ENCODE results near the gene RHOT1. TPM values are rescaled to one million over a fixed set of nuclear protein-coding genes. Genes with fewer than 3 reads are reported as not detected.
"Not testable (repeated sequence)": the region's sequence is repeated elsewhere in the genome, so short reads cannot be mapped to it uniquely, and the experiment has no call there.

RHOT1 gene
- total RNA-seq (2014; rRNA removed; shearing (Covaris generic)) = 50.5 and 51.7 TPM in 2 replicates
- 30.4 and 31.3 TPM in 2 replicates for polyA plus RNA-seq (2014; cell fraction: nucleus; rRNA removed)

- DNase-seq (ENCODE audit: extremely low read depth, low read depth) = peak; percentile 77
Observed at GRCh38 chr17:32142038-32142856, at the start of gene RHOT1. Gene RHOT1 (plus strand): TSS chr17:32142502. CDS start chr17:32142693, 191 bp downstream.

GRCh38 chr17:32099686-32100085 is 42.6 kb upstream of the RHOT1 start:
- DNase-seq (ENCODE audit: extremely low read depth, low read depth) = no peak

- DNase-seq (ENCODE audit: extremely low read depth, low read depth) = not testable (repeated sequence)
Observed at GRCh38 chr17:32100323-32100722, 42.0 kb upstream of the RHOT1 start.

GRCh38 chr17:32100971-32101631 is 41.2 kb upstream of the RHOT1 start:
- DNase-seq (ENCODE audit: extremely low read depth, low read depth) = no peak

GRCh38 chr17:32102172-32102571 is 40.1 kb upstream of the RHOT1 start:
- DNase-seq (ENCODE audit: extremely low read depth, low read depth) = no peak

- no peak for DNase-seq (ENCODE audit: extremely low read depth, low read depth)
Observed at GRCh38 chr17:32102646-32103186, 39.6 kb upstream of the RHOT1 start.

DNA sequence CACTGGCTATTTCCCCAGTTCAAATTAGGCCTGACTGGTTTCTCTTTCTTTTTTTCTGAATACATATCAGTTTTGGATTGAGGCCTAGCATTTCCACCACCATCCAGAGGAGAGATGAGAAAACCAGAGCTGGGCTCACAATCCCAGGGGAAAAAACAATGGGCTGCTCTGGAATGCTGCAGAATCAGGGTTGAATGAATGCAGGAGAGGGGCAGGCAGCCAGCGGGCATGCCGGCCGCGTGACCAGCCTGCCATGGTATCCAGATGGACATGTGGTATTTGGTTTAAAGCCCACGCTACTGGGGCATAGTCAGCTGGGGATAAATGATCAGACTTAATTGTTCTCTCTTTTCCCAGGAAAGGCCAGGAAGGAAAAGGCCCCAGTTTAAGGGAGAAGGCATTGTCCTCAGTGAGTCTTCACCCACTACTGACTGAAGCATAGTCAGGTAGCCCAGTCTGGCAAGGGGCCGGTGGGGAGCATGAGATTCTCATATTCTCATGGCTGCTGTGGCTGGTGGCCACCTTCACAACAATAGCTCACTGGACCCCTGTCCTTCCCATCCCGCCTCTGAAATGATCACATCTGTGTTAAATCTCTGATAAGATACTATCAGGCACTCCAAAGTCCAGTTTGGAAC is 38.7 kb upstream of the RHOT1 start:
- DNase-seq (ENCODE audit: extremely low read depth, low read depth) = no peak

DNA sequence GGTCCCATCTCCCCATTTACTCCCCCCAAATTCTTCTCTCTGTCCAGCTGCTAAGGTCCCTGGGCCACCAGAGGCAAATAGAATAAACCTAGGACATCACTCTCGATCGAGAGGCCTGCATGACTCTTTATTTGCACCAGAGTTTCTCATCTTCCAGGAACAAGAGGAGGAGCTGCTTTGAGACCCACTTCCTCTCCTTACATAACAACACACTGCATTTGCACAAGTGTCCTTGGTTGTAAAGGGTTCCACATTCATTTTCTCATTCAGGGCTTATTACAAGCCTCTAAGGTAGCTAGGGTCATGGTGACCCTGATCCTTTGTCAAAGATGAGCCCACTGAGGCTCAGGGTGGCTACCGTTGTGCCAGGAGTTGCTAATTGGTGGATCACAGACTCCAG is 38.1 kb upstream of the RHOT1 start:
- no peak for DNase-seq (ENCODE audit: extremely low read depth, low read depth)

DNA sequence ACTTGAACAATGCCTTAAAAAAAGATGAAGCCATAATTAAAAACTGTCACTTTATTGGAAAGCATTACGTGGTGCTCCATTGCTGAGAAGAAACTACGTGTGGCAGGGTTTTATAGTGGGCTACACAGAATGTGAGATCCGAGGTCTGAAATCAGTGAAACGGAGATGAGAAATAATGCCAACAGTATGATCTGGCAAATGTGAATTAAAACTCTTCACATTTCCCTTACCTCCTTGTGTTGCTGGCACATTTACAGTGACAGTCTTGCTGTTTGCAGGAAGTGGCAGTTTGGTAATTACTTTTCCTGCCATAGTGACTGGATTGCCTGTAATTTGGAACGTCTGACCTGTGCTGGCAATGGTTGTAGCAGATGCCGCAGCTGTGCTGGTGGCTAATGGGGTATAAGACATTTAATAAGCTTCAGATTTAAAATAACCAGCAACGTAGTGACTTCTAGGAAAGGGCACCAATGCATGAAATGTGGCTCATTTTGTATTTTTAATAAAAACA is 35.8 kb upstream of the RHOT1 start:
- not testable (repeated sequence) for DNase-seq (ENCODE audit: extremely low read depth, low read depth)

DNA sequence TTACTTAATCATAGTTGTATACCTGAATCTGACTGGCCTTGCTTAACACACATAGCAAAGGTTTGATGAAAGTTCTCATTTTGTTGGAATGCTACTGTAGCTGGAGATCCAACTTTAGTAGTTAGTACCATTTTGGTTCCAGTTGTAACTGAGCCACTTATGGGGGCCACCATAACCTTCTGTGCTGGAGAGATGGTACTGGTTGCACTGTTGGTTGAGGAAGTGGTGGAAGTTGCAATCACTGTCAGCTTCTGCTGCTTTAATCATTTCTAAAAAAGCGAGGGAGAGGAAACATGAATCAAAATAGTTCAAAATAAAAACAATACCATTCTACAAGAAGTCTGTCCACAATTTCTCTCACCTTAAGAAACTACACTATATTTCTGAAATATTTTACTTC is 35.1 kb upstream of the RHOT1 start:
- DNase-seq (ENCODE audit: extremely low read depth, low read depth) = not testable (repeated sequence)

GRCh38 chr17:32110596-32110995 is 31.7 kb upstream of the RHOT1 start:
- no peak for DNase-seq (ENCODE audit: extremely low read depth, low read depth)

DNA sequence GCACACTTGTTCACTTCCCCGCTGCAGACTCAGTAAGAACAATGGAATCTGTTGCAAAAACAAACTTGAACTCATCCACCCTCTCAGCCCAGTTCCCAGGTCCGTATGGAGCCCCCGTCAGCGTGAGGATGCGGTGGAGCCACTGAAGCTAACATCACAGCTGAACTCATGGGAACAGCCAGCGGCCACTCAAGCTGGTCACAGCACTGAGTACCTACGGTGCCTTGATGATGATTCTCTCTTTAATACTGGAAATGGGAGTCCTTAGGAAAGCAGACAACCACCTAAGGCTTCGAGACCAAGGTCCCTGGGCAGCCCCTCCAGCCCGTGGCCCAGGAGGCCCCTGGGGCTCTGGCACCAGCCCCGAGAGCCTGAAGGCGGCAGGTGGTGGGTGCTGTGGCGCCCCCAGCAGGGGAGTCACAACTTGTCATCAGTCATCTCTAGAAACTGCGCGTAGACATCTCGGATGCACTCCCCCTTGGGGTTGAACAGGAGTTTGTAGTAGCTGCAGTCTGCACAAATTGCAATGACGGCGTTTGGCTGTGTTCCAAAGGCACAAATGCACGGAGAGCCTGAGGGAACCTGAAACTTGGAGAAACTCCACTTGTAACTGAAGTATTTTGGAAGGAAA is 31.0 kb upstream of the RHOT1 start:
- DNase-seq (ENCODE audit: extremely low read depth, low read depth) = peak; percentile 29

GRCh38 chr17:32112416-32112815 is 29.9 kb upstream of the RHOT1 start:
- no peak for DNase-seq (ENCODE audit: extremely low read depth, low read depth)

DNA sequence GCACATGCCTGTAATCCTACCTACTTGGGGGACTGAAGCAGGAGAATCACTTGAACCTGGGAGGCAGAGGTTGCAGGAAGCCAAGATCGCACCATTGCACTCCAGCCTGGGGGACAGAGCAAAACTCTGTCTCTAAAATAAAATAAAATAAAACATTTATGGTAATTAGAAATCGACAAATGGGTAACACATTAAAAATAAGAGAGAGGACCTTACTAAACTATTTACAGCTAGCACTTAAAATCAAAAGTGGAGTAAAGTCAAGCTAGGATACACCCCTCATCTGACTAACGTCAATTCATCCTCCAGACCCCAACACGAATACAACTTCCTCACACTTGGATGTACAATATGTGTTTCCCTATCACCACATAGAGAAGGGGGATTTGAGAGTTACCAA is 27.8 kb upstream of the RHOT1 start:
- DNase-seq (ENCODE audit: extremely low read depth, low read depth) = no peak

- not testable (repeated sequence) for DNase-seq (ENCODE audit: extremely low read depth, low read depth)
Observed at GRCh38 chr17:32115546-32115945, 26.8 kb upstream of the RHOT1 start.

GRCh38 chr17:32116937-32117336 is 25.4 kb upstream of the RHOT1 start:
- no peak for DNase-seq (ENCODE audit: extremely low read depth, low read depth)

- DNase-seq (ENCODE audit: extremely low read depth, low read depth) = no peak
Observed at GRCh38 chr17:32117399-32117798, 24.9 kb upstream of the RHOT1 start.

DNA sequence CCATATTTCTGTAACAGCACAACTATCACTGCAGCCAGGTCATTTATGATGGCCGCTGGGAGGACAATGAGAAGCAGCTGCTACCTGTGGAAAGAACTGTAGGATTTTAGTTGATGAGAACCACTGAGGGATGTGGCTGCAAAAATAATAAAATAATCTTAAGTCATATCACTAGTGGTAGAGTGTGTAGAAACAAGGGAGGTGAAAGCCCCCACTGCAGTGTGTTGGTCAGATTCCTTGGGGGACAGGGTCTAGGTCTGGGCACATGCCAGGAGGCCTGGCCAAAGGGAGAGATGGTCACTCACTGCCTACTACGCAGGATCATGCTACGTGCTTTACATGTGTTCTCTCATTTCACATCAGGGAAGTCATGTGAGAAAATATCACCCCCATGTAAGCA is 24.2 kb upstream of the RHOT1 start:
- not testable (repeated sequence) for DNase-seq (ENCODE audit: extremely low read depth, low read depth)

GRCh38 chr17:32118835-32119234 is 23.5 kb upstream of the RHOT1 start:
- no peak for DNase-seq (ENCODE audit: extremely low read depth, low read depth)

GRCh38 chr17:32120141-32120540 is 22.2 kb upstream of the RHOT1 start:
- no peak for DNase-seq (ENCODE audit: extremely low read depth, low read depth)

Measured in NCI-H460 (cell line).